HepG2 (cell line): ENCODE results near the gene GPN2. TPM values are rescaled to one million over a fixed set of nuclear protein-coding genes. Genes with fewer than 3 reads are reported as not detected.

ENCODE experiments used
- AHR ChIP-seq: IDR thresholded peaks from 2 replicates; pipeline ENCODE4 v1.6.1; 2018; ENCODE audit warnings: missing genetic modification reagents, missing compliant biosample characterization
- CHD2 ChIP-seq: IDR thresholded peaks from 2 replicates; pipeline ENCODE4 v1.6.1; 2011; ENCODE audit warnings: low read depth, low read length, improper control_type of control experiment
- E2F5 ChIP-seq: sonication (generic); formaldehyde crosslinking; conservative IDR thresholded peaks from 2 replicates; pipeline ENCODE4 v1.4.0; 2020; ENCODE audit warnings: missing genetic modification reagents
- ELF3 ChIP-seq: IDR thresholded peaks from 2 replicates; pipeline ENCODE4 v1.6.1; 2016; ENCODE audit warnings: missing genetic modification reagents, missing compliant biosample characterization
- FOXK1 ChIP-seq: sonication (generic); formaldehyde crosslinking; IDR thresholded peaks from 2 replicates; pipeline ENCODE4 v1.4.0; 2020; ENCODE audit warnings: low read depth, missing genetic modification reagents, borderline replicate concordance
- FOXP1 ChIP-seq, 2 experiments: fragments of 450-650 bp in 1 of 2; IDR thresholded peaks; 2 replicates each; pipeline ENCODE4 v1.6.1; 2017 to 2018; ENCODE audit warnings: antibody characterized with exemption in 1 of 2
- GATA4 ChIP-seq: sonication (generic); IDR thresholded peaks from 2 replicates; pipeline ENCODE4 v1.6.1; 2016; ENCODE audit warnings: antibody characterized with exemption, low read depth, borderline replicate concordance
- HNRNPLL ChIP-seq: fragments of 200-400 bp; formaldehyde crosslinking; IDR thresholded peaks from 2 replicates; pipeline ENCODE4 v1.6.1; 2017; ENCODE audit warnings: mild to moderate bottlenecking, low read depth, low read length; ENCODE audit not compliant: poor library complexity, severe bottlenecking
- HOMEZ ChIP-seq: IDR thresholded peaks from 2 replicates; pipeline ENCODE4 v1.6.1; 2016; ENCODE audit warnings: low read depth
- IRF1 ChIP-seq: sonication (generic); formaldehyde crosslinking; IDR thresholded peaks from 2 replicates; pipeline ENCODE4 v1.4.0; 2020; ENCODE audit warnings: low read depth, mild to moderate bottlenecking, missing genetic modification reagents
- KDM4B ChIP-seq: sonication (generic); formaldehyde crosslinking; IDR thresholded peaks from 2 replicates; pipeline ENCODE4 v1.4.0; 2020; ENCODE audit warnings: missing genetic modification reagents
- KMT2A ChIP-seq: sonication (generic); formaldehyde crosslinking; IDR thresholded peaks from 2 replicates; pipeline ENCODE4 v1.4.0; 2020; ENCODE audit warnings: missing genetic modification reagents
- LCORL ChIP-seq, 2 experiments: fragments of 450-650 bp in 1 of 2; sonication (generic) in 1 of 2; formaldehyde crosslinking in 1 of 2; IDR thresholded peaks; 2 replicates each; pipeline versions ENCODE4 v1.5.0 to v1.6.1; 2017 to 2020; ENCODE audit warnings: antibody characterized with exemption in 1 of 2, missing genetic modification reagents in 1 of 2
- MAFF ChIP-seq: IDR thresholded peaks from 2 replicates; pipeline ENCODE4 v1.6.1; 2011; ENCODE audit warnings: low read depth, low read length, improper control_type of control experiment
- MBNL3 ChIP-seq: fragments of 250-450 bp; sonication (Bioruptor Pico); conservative IDR thresholded peaks from 2 replicates; pipeline ENCODE4 v1.8.0; 2022; ENCODE audit warnings: mild to moderate bottlenecking, inconsistent platforms
- MEIS1 ChIP-seq: sonication (generic); formaldehyde crosslinking; IDR thresholded peaks from 2 replicates; pipeline ENCODE4 v1.9.0; 2021; ENCODE audit warnings: mild to moderate bottlenecking, missing genetic modification reagents, moderate library complexity, borderline replicate concordance
- NKX3-1 ChIP-seq: sonication (generic); formaldehyde crosslinking; IDR thresholded peaks from 2 replicates; pipeline ENCODE4 v1.5.0; 2020; ENCODE audit warnings: missing genetic modification reagents
- PPARG ChIP-seq: conservative IDR thresholded peaks from 2 replicates; pipeline ENCODE4 v1.6.1; 2016; ENCODE audit warnings: missing biosample characterization, missing genetic modification reagents
- RFX3 ChIP-seq: IDR thresholded peaks from 2 replicates; pipeline ENCODE4 v1.6.1; 2016; ENCODE audit warnings: missing biosample characterization, missing genetic modification reagents
- SIX1 ChIP-seq: sonication (generic); formaldehyde crosslinking; IDR thresholded peaks from 2 replicates; pipeline ENCODE4 v1.4.0; 2020; ENCODE audit warnings: missing genetic modification reagents, borderline replicate concordance
- TERF1 ChIP-seq: sonication (generic); formaldehyde crosslinking; IDR thresholded peaks from 2 replicates; pipeline ENCODE4 v1.8.0; 2022; ENCODE audit warnings: mild to moderate bottlenecking, missing genetic modification reagents, moderate library complexity
- ZMYM3 ChIP-seq: sonication (generic); formaldehyde crosslinking; IDR thresholded peaks from 2 replicates; pipeline ENCODE4 v1.5.1; 2020; ENCODE audit warnings: mild to moderate bottlenecking, missing genetic modification reagents
- ZNF343 ChIP-seq: sonication (generic); formaldehyde crosslinking; IDR thresholded peaks from 2 replicates; pipeline ENCODE4 v1.4.0; 2020; ENCODE audit warnings: mild to moderate bottlenecking, missing genetic modification reagents
- ZNF451 ChIP-seq: sonication (generic); formaldehyde crosslinking; IDR thresholded peaks from 2 replicates; pipeline ENCODE4 v1.5.0; 2020; ENCODE audit warnings: mild to moderate bottlenecking, missing genetic modification reagents
- ZNF558 ChIP-seq: sonication (generic); formaldehyde crosslinking; IDR thresholded peaks from 2 replicates; pipeline ENCODE4 v1.9.0; 2022; ENCODE audit warnings: mild to moderate bottlenecking, missing genetic modification reagents, borderline replicate concordance
- ZNF672 ChIP-seq: sonication (generic); formaldehyde crosslinking; IDR thresholded peaks from 2 replicates; pipeline ENCODE4 v1.8.1; 2022; ENCODE audit warnings: missing genetic modification reagents
- ZNF883 ChIP-seq: sonication (generic); formaldehyde crosslinking; IDR thresholded peaks from 2 replicates; pipeline ENCODE4 v1.5.1; 2020; ENCODE audit warnings: mild to moderate bottlenecking, missing genetic modification reagents; ENCODE audit errors: not compliant biosample characterization
- ZSCAN30 ChIP-seq: sonication (generic); formaldehyde crosslinking; IDR thresholded peaks from 2 replicates; pipeline ENCODE4 v1.5.0; 2020; ENCODE audit warnings: mild to moderate bottlenecking, missing genetic modification reagents
- polyA plus RNA-seq, 8 experiments: library from polyadenylated mRNA; depleted of rRNA in 3 of 8; stranded (reverse) in 7 of 8; unstranded in 1 of 8; fragments of >200 nt; fragmentation: Illumina TruSeq in 4 of 8; extraction: Trizol in 4 of 8; gene quantifications; 2 replicates each; pipeline versions ENCODE4 v1.2.1 to v1.2.3, GENCODE V29; 2011 to 2016; ENCODE audit warnings: low read depth in 4 of 8, missing spikeins in 1 of 8, mixed read lengths in 1 of 8; ENCODE audit not compliant: insufficient read depth in 1 of 8
- total RNA-seq, 5 experiments: library from RNA; depleted of rRNA; stranded (reverse); fragments of >200 nt; fragmentation: Illumina TruSeq; extraction: Trizol; gene quantifications; 2 replicates each; pipeline ENCODE4 v1.2.3, GENCODE V29; 2016; ENCODE audit warnings: low read depth in 1 of 5

GPN2 gene
- total and polyA plus RNA-seq, 2 of the 13 experiments (the other 11 are each of a cell fraction or from before 2014, with no cell fraction given) = 19.3 to 38.9 TPM

- no peak for TF ChIP-seq SIX1 (CRISPR knock-in tag)
- TF ChIP-seq ZMYM3 = no peak; the same call in 1 of the 2 replicates
- peak; percentile 43; the same call in 1 of the 2 replicates for TF ChIP-seq ELF3
- TF ChIP-seq ZNF451 = no peak
- no peak for TF ChIP-seq NKX3-1 (CRISPR knock-in tag)
- TF ChIP-seq ZNF558 (CRISPR knock-in tag) = no peak
- peak; percentile 59; the same call in 1 of the 2 replicates for TF ChIP-seq HOMEZ
- peak; percentile 83 for TF ChIP-seq PPARG (CRISPR knock-in tag)
- TF ChIP-seq RFX3 = no peak
- no peak for TF ChIP-seq TERF1
- peak; percentile 18 for TF ChIP-seq ZNF883 (CRISPR knock-in tag)
- no peak for TF ChIP-seq LCORL (IDR thresholded peaks at IDR 0.05)
- peak; percentile 73 for TF ChIP-seq LCORL (CRISPR knock-in tag; IDR thresholded peaks at IDR 0.05)
- TF ChIP-seq AHR (CRISPR knock-in tag) = 0 out of 2 replicates have a peak, but pooled peaks have one; percentile 56
- TF ChIP-seq CHD2 = peak; percentile 64; the same call in 1 of the 2 replicates
- TF ChIP-seq KDM4B (CRISPR knock-in tag) = peak; percentile 77; the same call in 1 of the 2 replicates
- TF ChIP-seq MAFF = 0 out of 2 replicates have a peak, but pooled peaks have one; percentile 1
- TF ChIP-seq HNRNPLL = no peak
- TF ChIP-seq MEIS1 = no peak
- peak; percentile 99 for TF ChIP-seq FOXP1 (IDR thresholded peaks at IDR 0.05)
- peak; percentile 100 for TF ChIP-seq FOXP1 (CRISPR knock-in tag; IDR thresholded peaks at IDR 0.05)
- no peak for TF ChIP-seq ZSCAN30 (CRISPR knock-in tag)
- TF ChIP-seq ZNF343 (CRISPR knock-in tag) = no peak
- TF ChIP-seq IRF1 = no peak
- TF ChIP-seq ZNF672 (CRISPR knock-in tag) = no peak
- peak; percentile 99 for TF ChIP-seq FOXK1 (CRISPR knock-in tag)
- TF ChIP-seq MBNL3 (CRISPR knock-in tag) = no peak
- peak; percentile 34; the same call in 1 of the 2 replicates for TF ChIP-seq KMT2A
- TF ChIP-seq GATA4 = no peak
- TF ChIP-seq E2F5 (CRISPR knock-in tag) = no peak
Observed at GRCh38 chr1:26831546-26832248, 58.4 kb downstream of the GPN2 start (continued).
